ENCODE data around the gene EDEM2. TPM values are rescaled to one million over a fixed set of nuclear protein-coding genes. Genes with fewer than 3 reads are reported as not detected.
"Not testable (repeated sequence)": the region's sequence is repeated elsewhere in the genome, so short reads cannot be mapped to it uniquely, and the experiment has no call there.

EDEM2 gene, protein sequence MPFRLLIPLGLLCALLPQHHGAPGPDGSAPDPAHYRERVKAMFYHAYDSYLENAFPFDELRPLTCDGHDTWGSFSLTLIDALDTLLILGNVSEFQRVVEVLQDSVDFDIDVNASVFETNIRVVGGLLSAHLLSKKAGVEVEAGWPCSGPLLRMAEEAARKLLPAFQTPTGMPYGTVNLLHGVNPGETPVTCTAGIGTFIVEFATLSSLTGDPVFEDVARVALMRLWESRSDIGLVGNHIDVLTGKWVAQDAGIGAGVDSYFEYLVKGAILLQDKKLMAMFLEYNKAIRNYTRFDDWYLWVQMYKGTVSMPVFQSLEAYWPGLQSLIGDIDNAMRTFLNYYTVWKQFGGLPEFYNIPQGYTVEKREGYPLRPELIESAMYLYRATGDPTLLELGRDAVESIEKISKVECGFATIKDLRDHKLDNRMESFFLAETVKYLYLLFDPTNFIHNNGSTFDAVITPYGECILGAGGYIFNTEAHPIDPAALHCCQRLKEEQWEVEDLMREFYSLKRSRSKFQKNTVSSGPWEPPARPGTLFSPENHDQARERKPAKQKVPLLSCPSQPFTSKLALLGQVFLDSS
- total RNA-seq = 10 to 100 TPM; 23.9 to 25.6 TPM

DNA sequence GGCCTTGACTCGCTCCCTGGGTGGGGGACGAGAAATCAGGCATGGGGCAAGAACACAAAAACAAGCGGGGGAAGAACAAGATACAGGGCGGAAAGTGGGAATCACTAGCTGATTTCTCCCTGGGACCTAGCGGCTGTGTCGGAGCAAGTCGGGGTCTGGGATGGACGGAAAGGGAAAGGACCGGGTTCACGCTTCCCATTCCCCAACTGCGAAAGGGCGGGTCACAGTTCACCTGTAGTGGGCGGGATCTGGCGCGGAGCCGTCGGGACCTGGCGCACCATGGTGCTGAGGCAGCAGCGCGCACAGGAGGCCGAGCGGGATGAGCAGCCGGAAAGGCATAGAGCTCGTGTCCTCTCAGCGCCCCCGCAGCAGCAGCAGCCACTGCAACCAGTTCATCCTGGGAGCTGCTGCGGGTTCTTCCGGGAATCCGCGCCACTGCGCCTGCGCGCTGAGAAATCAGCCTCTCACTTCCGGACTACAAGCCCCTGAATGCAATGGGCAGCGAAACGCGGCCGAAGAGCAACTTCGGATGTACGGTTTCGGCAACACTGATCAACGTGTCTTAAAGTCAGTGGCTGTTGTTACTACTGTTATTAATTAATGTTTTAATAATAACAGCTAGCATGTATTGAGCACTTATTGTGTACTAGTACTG, at the start of gene EDEM2:
Gene EDEM2 (minus strand): TSS at position 417 of the 655 bp plus-strand sequence. CDS start 78 bp downstream, at position 339.
- no peaks in the 10 kb centered on the region for H3K27me3 Mint-ChIP-seq
- H3K27ac Mint-ChIP-seq = peak within 1 kb of the TSS; percentile 90
- H3K36me3 Mint-ChIP-seq = peaks cover 5% of the 10 kb centered on the region
- peaks cover 31% of the 10 kb centered on the region for H3K4me1 Mint-ChIP-seq
- H3K4me3 Mint-ChIP-seq = peak within 1 kb of the TSS; percentile 93
- peak; percentile 96 for DNase-seq
- peak; percentile 95 for ATAC-seq
- CTCF ChIA-PET = interaction anchor here (0.6 to 3.9 kb wide), 25 partner anchors 10 to 301 kb away, joined by 3 to 35 read pairs (median 4); partner anchors contain the start of genes GGT7 and MMP24OS
- H3K9me3 Mint-ChIP-seq (ENCODE audit: low read depth) = no peaks in the 10 kb centered on the region

DNA sequence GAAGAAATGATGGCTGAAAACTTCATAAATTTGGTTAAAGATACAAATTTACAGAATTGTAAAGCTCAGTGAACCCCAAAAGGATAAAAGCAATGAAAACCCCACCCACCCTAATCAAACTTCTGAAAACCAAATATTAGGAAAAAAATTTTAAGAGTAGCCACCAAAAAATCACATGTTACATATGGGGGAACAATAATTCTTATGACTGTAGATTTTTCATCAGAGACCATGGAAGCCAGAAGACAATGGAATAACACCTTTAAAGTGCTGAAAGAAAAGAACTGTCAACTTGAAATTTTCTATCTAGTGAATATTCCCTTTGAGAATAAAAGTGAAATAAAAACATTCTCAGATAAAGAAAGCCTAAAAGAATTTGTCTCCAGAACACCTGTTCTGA, 49.2 kb upstream of the EDEM2 start:
- CTCF ChIA-PET = interaction anchor here (1.1 to 1.6 kb wide), 2 partner anchors 54 to 73 kb away, joined by 3 to 4 read pairs; no protein-coding TSS in a partner anchor
- Mint-ChIP-seq H3K27me3 (no peaks in the 10 kb centered on the region), H3K9me3 (ENCODE audit: low read depth) (peaks cover 17% of the 10 kb centered on the region), H3K27ac (no peak overlapping the region), H3K4me3 (no peak overlapping the region), H3K4me1 (no peaks in the 10 kb centered on the region), H3K36me3 (peaks cover 21% of the 10 kb centered on the region)
- DNase-seq (no peak), ATAC-seq (no peak)

DNA sequence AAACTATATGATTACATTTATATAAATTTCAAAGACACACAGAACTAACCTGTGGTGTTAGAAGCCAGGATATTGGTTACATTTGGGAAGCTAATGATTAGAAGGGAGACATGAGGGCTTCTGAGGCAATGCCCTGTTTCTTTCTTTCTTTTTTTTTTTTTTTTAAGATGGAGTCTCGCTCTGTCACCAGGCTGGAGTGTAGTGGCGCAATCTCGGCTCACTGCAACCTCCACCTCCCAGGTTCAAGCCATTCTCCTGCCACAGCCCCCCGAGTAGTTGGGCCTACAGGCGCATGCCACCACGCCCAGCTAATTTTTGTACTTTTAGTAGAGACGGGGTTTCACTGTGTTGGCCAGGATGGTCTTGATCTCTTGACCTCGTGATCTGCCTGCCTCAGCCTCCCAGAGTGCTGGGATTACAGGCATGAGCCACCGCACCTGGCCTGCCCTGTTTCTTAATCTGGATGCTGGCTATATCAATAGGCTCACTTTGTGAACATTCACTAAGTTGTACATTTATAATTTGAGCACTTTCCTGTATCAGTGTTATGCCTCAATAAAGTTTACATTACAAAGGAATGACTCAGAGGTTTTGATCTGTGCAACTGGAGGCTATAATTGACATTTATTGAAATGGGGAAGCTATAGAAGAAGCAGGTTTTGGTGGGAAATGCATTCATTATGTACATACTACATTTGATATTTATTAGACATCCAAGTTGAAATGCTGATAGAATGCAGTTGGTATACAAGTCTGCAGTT, 46.1 kb upstream of the EDEM2 start:
- not testable (repeated sequence) for DNase-seq; H3K27me3 Mint-ChIP-seq; H3K27ac Mint-ChIP-seq; H3K4me1 Mint-ChIP-seq; H3K9me3 Mint-ChIP-seq (ENCODE audit: low read depth); H3K4me3 Mint-ChIP-seq; ATAC-seq
- CTCF ChIA-PET = interaction anchor here (1.2 to 1.4 kb wide), 3 partner anchors 11 to 48 kb away, joined by 3 to 4 read pairs (median 3); no protein-coding TSS in a partner anchor
- peaks cover 12% of the 10 kb centered on the region for H3K36me3 Mint-ChIP-seq

DNA sequence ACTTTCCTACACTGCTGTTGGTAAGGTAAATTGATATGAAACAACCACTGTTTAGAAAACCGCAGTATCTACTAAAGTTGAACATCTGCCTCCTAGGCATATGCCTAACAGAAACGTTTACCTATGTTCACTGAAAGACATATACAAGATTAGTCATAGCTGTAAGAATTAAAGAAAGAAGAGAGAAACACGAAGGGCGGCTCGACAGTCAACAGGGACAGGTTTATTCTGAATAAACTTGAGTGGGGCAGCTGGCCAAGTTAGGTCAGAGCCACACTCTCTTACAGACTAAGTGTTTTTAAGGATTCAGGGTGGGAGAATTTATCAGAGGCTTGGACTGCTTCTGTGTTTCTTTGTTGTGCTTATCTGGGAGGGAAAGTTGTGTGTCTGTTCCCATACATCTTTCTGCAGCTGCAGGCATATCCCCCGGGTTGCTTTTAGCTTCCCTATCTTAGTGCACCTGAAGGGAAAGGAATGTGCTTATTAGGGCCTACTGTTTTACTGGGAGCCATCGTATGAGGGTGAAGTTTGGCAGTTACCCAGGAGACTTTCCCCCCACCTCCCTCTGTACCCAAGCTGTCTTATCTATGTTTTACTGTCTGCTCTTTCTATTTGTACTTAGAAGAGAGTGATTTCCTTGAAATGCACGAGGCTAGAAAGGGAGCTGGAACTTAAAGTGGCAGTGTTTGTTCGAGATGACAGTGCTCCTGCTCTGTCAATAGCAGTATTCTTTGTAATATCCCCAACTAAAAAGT, 45.2 kb upstream of the EDEM2 start:
- Mint-ChIP-seq H3K27ac (no peak overlapping the region), H3K27me3 (no peaks in the 10 kb centered on the region), H3K9me3 (ENCODE audit: low read depth) (peaks cover 8% of the 10 kb centered on the region), H3K4me1 (no peaks in the 10 kb centered on the region), H3K36me3 (peaks cover 11% of the 10 kb centered on the region), H3K4me3 (no peak overlapping the region)
- ATAC-seq = no peak
- CTCF ChIA-PET = interaction anchor here (0.6 kb wide), 1 partner anchor 814 kb away, joined by 3 read pairs; no protein-coding TSS in a partner anchor
- DNase-seq = no peak

DNA sequence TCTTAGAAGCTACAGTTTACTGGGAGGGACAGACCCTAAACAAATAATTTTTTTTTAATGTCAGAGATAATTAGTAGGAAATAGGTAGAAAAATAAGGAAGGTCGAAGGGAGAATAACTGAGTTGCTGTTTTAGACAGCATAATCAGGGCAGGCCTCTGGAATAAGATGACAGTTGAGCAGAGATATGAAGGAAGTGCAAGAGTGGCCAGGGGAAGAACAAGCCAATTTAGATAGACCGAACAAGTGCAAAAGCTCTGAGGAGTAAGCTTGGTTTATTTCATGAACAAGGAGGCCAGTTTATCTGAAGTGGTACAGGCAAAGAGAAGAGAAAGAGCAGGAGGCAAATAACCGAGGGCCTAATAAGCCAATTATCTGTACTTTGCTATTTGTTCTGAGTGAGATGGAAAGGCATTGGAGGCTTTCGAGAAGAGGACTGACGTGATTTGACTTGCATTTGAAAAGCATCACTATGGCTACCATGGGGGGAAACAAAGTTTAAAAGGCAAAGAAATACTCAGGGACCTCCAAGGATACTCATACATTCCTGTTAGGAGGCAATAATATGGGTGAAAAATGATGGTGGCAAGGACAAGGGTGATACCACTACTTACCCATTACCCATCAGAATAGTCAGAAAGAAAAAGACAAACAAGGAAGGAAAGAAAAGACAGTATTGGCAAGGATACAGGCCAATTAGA, 44.4 kb upstream of the EDEM2 start:
- no peak for DNase-seq
- H3K27me3 Mint-ChIP-seq = no peaks in the 10 kb centered on the region
- no peak for ATAC-seq
- no peak overlapping the region for H3K27ac Mint-ChIP-seq
- peaks cover 5% of the 10 kb centered on the region for H3K36me3 Mint-ChIP-seq
- peaks cover 5% of the 10 kb centered on the region for H3K9me3 Mint-ChIP-seq (ENCODE audit: low read depth)
- H3K4me3 Mint-ChIP-seq = no peak overlapping the region
- H3K4me1 Mint-ChIP-seq = no peaks in the 10 kb centered on the region
- CTCF ChIA-PET = interaction anchor here (0.6 to 0.9 kb wide), 3 partner anchors 11 to 813 kb away, joined by 3 read pairs; no protein-coding TSS in a partner anchor

DNA sequence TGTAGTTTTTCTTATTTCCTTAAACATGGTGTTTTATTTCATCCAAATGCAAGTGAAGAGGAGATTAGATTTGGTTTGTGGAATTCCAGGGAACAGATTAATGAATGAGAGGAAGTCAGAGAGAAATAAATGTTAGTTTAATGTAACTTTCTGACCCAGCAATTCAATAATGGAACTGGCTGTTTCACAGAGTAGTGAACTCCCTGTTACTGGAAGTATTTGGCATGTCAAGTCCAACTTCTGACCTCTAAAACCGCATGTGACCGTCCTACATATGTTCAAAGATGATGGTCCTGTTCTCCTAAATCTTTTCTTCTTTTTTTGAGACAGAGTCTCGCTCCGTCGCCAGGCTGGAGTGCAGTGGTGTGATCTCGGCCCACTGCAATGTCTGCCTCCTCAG, 43.4 kb upstream of the EDEM2 start:
- Mint-ChIP-seq H3K36me3 (no peaks in the 10 kb centered on the region), H3K4me3 (no peak overlapping the region), H3K4me1 (no peaks in the 10 kb centered on the region), H3K27me3 (no peaks in the 10 kb centered on the region), H3K9me3 (ENCODE audit: low read depth) (no peaks in the 10 kb centered on the region), H3K27ac (no peak overlapping the region)
- DNase-seq = no peak
- ATAC-seq = no peak
- CTCF ChIA-PET = interaction anchor here (0.6 kb wide), 1 partner anchor 20 kb away, joined by 3 read pairs; no protein-coding TSS in a partner anchor

DNA sequence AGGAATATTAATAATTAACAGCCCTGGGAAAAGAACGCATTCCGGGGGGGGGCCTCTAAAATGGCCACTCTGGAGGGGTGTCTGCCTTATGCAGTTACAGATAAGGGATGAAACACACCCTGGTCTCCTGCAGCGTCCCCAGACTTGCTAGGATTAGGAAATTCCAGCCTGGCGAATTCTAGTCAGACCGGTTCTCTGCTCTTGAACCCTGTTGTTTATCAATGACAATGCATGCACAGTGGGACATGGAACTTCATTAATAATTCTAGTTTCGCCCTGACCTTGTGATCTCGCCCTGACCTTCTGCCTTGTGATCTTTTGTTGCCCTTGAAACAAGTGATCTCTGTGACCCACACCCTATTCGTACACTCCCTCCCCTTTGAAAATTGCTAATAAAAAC, 42.1 kb upstream of the EDEM2 start:
- ATAC-seq; H3K4me3 Mint-ChIP-seq; H3K4me1 Mint-ChIP-seq; DNase-seq; H3K36me3 Mint-ChIP-seq; H3K9me3 Mint-ChIP-seq (ENCODE audit: low read depth); CTCF ChIA-PET; H3K27ac Mint-ChIP-seq; H3K27me3 Mint-ChIP-seq: not testable (repeated sequence)

DNA sequence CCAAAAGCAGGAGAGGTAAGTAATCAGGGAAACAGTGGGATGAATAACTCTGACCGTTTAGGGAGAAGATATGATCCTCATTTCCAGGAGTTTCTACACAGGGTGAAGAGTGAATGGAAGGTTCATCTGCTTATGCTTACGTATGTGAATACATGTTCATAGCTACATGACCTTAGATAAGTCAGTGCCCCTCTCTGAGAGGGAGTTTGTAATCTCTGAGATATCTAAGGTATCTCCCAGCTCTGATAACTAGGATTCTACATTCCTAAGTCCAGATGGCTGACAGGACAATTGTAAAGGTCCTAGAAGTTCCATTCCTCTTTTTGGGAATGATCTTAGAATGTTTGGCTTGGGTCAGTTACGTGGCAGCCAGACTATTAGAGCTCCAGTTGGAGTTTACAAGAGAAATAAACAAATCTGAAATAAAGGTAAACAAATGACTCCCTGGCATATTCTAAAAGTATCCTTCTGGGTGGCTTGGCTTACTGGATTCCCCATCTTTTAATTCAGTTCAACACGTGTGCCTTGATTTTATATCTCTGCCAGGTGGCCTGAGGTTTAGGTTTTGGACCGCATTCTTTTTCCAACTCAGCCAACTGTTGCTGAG, 40.6 kb upstream of the EDEM2 start:
- peaks cover 2% of the 10 kb centered on the region for H3K9me3 Mint-ChIP-seq (ENCODE audit: low read depth)
- H3K4me1 Mint-ChIP-seq = no peaks in the 10 kb centered on the region
- H3K27me3 Mint-ChIP-seq = no peaks in the 10 kb centered on the region
- no peak overlapping the region for H3K27ac Mint-ChIP-seq
- no peak overlapping the region for H3K4me3 Mint-ChIP-seq
- CTCF ChIA-PET = interaction anchor here (1.2 kb wide), 1 partner anchor 43 kb away, joined by 3 read pairs; no protein-coding TSS in a partner anchor
- DNase-seq = no peak
- ATAC-seq = no peak
- peaks cover 1% of the 10 kb centered on the region for H3K36me3 Mint-ChIP-seq

DNA sequence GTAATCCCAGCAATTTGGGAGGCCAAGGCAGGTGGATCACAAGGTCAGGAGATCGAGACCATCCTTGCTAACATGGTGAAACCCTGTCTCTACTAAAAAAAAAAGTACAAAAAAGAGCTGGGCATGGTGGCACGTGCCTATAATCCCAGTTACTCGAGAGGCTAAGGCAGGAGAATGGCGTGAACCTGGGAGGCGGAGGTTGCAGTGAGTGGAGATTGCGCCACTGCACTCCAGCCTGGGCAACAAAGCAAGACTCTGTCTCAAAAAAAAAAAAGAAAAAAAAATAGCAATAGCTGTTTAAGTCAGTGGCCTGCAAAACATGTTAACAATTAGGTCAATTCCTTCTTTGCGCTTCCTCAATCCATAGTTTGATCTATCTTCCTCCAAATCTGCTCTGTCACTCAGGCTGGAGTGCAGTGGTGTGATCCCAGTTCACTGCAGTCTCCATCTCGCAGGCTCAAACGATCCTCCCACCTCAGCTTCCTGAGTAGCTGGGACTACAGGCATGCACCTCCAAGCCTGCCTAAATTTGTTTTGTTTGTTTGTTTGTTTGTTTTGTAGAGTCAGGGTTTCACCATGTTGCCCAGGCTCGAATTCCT, 39.7 kb upstream of the EDEM2 start:
- not testable (repeated sequence) for H3K4me1 Mint-ChIP-seq; H3K9me3 Mint-ChIP-seq (ENCODE audit: low read depth); ATAC-seq; H3K27ac Mint-ChIP-seq; H3K4me3 Mint-ChIP-seq; H3K27me3 Mint-ChIP-seq; H3K36me3 Mint-ChIP-seq; DNase-seq
- CTCF ChIA-PET = interaction anchor here (1.2 kb wide), 1 partner anchor 42 kb away, joined by 3 read pairs; no protein-coding TSS in a partner anchor

DNA sequence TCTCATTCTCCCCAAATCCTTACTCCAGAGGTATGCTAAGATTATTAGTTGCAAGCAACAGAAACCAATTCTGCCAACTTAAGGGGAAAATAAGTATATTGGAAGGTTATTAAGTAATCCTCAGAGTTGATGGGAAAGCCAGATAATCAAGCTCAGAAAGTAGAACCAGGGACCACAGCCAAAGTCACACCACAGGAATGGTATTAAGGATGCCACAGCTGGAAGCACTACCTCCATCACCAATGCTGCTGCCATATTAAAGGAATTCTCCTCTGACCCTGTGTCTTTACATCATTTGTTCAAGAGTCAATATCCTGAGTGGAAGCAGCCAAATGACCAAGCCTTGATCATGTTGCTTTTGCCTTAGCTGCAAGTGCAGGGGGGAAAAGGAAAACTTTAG, 34.6 kb upstream of the EDEM2 start:
- H3K4me3 Mint-ChIP-seq = no peak overlapping the region
- H3K9me3 Mint-ChIP-seq (ENCODE audit: low read depth) = peaks cover 2% of the 10 kb centered on the region
- no peaks in the 10 kb centered on the region for H3K4me1 Mint-ChIP-seq
- CTCF ChIA-PET = no interaction called here
- DNase-seq (no peak), ATAC-seq (no peak)
- H3K27ac Mint-ChIP-seq = no peak overlapping the region
- H3K27me3 Mint-ChIP-seq = no peaks in the 10 kb centered on the region
- H3K36me3 Mint-ChIP-seq = peaks cover 3% of the 10 kb centered on the region

DNA sequence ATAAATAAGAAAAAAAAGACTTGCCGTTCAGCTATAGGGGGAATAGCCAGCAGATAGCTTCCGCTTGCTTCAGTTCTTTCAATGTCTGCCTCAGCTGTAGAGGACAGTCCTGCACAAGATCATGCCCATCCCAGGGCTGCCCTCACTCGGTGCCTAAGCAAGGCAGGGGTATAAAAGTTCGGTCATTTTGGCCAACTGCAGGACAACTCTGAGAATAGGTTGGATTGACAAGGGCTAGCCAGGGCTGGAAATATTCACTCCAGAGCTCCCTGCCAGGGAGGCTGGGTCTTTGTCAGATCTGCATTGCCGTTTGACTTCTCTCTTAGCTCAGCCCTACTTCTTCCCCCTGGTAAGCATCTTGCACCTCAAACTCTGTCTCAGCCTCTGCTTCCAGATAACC, 33.1 kb upstream of the EDEM2 start:
- Mint-ChIP-seq H3K27me3 (no peaks in the 10 kb centered on the region), H3K4me3 (no peak overlapping the region), H3K4me1 (no peaks in the 10 kb centered on the region), H3K36me3 (peaks cover 3% of the 10 kb centered on the region), H3K27ac (no peak overlapping the region), H3K9me3 (ENCODE audit: low read depth) (peaks cover 2% of the 10 kb centered on the region)
- DNase-seq (no peak), ATAC-seq (no peak)
- CTCF ChIA-PET = interaction anchor here (1.1 kb wide), 1 partner anchor 11 kb away, joined by 3 read pairs; no protein-coding TSS in a partner anchor
